Stimulated activated CD4-positive, alpha-beta T cell treated with anti-CD3 and anti-CD28 coated beads, Interleukin-15, amount 100 ng/mL, for 24 hours (primary cell): Measurements from ENCODE around the gene ZNF727.
"Not testable (repeated sequence)": the region's sequence is repeated elsewhere in the genome, so short reads cannot be mapped to it uniquely, and the experiment has no call there.

Experiments
- DNase-seq: peaks from one replicate; pipeline ENCODE4 v3.0.0-alpha.2; 2020

The ZNF727 gene

GRCh38 chr7:64045301-64046040, at the start of gene ZNF727:
Gene ZNF727 (plus strand): TSS chr7:64045434. CDS start chr7:64045622, 188 bp downstream.
- DNase-seq: peak; percentile 35

- no peak for DNase-seq
Measured at GRCh38 chr7:63998549-63998948, 46.7 kb upstream of the ZNF727 start, which contains the start of gene ZNF722. Gene ZNF722 (plus strand): TSS chr7:63998849. CDS start chr7:63998962, 113 bp downstream.

- DNase-seq: not testable (repeated sequence)
Measured at GRCh38 chr7:64015496-64015895, 29.7 kb upstream of the ZNF727 start.

- no peak for DNase-seq
Measured at GRCh38 chr7:64035388-64035787, 9.8 kb upstream of the ZNF727 start.

GRCh38 chr7:64037095-64037494, 8.1 kb upstream of the ZNF727 start:
- DNase-seq: no peak

- no peak for DNase-seq
Measured at GRCh38 chr7:64046041-64046389, 781 bp downstream of the ZNF727 start.

- not testable (repeated sequence) for DNase-seq
Measured at GRCh38 chr7:64077837-64078698, 32.8 kb downstream of the ZNF727 start.

GRCh38 chr7:64078699-64078994, 33.4 kb downstream of the ZNF727 start:
- no peak for DNase-seq

GRCh38 chr7:64087501-64087900, 42.3 kb downstream of the ZNF727 start:
- no peak for DNase-seq

- DNase-seq: not testable (repeated sequence)
Measured at GRCh38 chr7:64088863-64089262, 43.6 kb downstream of the ZNF727 start.
